Upper lobe of left lung (tissue), 4 donors: Measurements from ENCODE around the gene TBC1D3B.
"Not testable (repeated sequence)": the region's sequence is repeated elsewhere in the genome, so short reads cannot be mapped to it uniquely, and the experiment has no call there.

Experiments
- POLR2A ChIP-seq, 4 donors: fragments of 450-650 bp; IDR thresholded peaks; one replicate each; pipeline ENCODE4 v1.5.1; 2016 to 2017; ENCODE audit warnings: antibody characterized with exemption in 4 of 4, mild to moderate bottlenecking in 2 of 4
- TF ChIP-seq, protein P1 (sequence below), 6 experiments: fragments of 450-650 bp in 4 of 6; fragments of 200-600 bp in 2 of 6; sonication (generic) in 2 of 6; IDR thresholded peaks; one replicate each; pipeline ENCODE4 v1.5.1; 2016 to 2019; ENCODE audit warnings: antibody characterized with exemption in 6 of 6

DNA sequence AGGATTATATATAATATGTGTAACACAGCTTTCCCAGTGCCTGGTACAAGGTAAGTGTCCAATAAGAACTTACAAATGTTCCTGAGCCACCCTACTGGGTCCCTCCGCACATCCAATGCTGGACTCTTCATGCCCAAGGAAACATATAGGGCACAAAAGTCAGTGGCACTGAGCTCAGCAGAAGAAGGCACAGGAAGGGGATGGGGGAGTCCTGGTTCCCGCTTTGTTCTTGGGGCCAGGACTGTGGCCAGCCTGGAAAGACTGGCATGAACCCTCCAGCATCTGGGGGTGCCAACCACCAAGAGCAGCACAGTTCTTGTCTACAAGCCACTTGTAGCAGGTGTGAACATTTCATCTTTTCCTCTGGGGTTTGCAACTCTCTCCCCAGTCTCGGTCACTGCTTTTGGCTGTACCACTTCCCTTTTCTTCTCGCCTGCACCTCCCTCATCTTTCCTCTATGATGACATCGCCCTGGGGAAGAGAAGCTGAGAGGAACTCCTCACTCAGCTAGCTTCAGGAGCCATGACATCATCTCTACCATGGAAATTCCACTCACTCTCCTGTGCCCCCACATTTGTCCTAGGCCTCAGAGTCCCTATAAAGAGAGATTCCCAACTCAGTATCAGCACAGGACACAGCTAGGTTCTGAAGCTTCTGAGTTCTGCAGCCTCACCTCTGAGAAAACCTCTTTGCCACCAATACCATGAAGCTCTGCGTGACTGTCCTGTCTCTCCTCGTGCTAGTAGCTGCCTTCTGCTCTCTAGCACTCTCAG lies 34.2 kb upstream of the TBC1D3B start, which contains the start of gene CCL4L2:
- TF ChIP-seq, protein P1, sequence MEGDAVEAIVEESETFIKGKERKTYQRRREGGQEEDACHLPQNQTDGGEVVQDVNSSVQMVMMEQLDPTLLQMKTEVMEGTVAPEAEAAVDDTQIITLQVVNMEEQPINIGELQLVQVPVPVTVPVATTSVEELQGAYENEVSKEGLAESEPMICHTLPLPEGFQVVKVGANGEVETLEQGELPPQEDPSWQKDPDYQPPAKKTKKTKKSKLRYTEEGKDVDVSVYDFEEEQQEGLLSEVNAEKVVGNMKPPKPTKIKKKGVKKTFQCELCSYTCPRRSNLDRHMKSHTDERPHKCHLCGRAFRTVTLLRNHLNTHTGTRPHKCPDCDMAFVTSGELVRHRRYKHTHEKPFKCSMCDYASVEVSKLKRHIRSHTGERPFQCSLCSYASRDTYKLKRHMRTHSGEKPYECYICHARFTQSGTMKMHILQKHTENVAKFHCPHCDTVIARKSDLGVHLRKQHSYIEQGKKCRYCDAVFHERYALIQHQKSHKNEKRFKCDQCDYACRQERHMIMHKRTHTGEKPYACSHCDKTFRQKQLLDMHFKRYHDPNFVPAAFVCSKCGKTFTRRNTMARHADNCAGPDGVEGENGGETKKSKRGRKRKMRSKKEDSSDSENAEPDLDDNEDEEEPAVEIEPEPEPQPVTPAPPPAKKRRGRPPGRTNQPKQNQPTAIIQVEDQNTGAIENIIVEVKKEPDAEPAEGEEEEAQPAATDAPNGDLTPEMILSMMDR (IDR thresholded peaks at IDR 0.05), result not testable (repeated sequence)
- TF ChIP-seq POLR2A (IDR thresholded peaks at IDR 0.05), result not testable (repeated sequence)
